ENCODE data around the gene FAM222A.

The FAM222A gene

GRCh38 chr12:109760930-109761921, 47.6 kb downstream of the FAM222A start:
- DNase-seq = no peak

DNA sequence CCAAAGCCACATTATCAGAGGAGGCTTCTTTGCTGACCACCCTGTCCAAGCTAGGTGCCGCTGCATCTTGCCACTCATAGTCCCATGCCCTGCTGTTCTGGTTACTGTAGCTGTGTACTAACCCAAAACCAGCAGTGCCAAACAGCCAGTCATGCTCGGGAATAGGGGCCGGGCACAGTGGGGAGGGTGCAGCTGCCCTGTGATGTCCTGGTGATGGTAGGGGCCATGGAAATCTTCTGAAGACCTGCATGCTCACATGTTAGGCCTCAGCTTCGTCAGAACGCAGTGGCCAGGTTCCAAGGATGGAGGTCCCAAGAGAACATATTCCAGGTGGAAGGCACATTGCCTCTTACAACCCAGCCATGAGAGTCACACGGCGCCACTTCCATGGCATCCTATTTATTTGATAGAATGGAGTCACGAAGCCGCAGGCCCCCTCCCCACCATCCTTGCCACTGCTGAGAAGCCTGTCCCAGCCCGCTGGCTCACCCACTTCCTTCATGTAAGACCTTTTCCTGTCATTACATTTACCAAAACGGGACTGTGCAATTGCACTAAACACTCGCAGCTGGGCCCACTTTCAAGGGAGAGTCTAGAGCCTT, 48.5 kb downstream of the FAM222A start:
- no peak for DNase-seq

- DNase-seq = no peak
Observed at GRCh38 chr12:109762673-109763191, 49.1 kb downstream of the FAM222A start.

DNA sequence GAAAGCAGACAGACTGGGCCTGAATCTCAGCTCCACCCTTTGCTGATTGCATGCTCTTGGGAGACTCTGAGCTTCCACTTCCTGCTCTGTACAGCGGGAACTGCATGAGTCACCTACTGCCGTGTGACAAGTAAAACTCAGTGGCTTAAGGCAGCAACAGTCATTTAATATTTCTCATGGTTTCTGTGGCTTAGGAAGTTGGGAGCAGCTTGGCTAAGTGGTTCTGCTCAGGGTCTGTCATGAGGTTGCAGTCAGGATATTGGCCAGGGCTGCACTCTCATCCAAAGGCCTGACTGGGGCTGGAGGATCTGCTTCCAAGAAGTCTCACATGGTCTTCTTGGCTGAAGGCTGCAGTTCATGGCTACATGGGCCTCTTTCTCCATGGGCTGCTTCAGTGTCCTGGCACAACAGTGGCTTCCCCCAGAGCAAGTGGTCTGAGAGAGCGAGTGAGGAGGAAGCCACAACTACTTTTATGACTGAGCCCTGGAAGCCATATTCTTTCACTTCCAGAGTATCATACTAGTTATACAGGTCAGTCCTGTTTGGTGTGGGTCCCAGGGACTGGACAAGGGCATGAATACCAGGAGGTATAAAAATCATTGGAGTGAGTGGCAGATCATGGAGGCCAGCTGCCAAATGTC, 49.7 kb downstream of the FAM222A start:
- no peak for DNase-seq

DNA sequence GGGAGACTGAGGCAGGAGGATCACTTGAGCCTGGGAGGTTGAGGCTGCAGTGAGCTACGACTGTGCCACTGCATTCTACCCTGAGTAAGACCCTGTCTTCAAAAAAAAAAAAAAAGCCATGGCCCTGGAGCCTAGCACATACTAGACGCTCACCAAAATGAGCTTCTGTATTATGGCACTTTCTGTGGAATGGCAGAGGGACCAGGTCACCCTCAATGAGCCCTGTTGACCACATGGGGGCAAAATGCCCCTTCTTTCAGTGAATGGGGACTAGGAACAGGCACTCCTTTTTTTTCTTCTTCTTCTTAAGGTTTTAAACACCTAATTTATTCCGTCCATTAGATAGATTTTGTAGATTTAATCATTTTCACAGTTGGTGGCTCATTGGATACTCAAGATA, 50.5 kb downstream of the FAM222A start:
- DNase-seq = peak; percentile 57

- no peak for DNase-seq
Observed at GRCh38 chr12:109764776-109765445, 51.3 kb downstream of the FAM222A start.

GRCh38 chr12:109765446-109765810, 51.8 kb downstream of the FAM222A start:
- no peak for DNase-seq

GRCh38 chr12:109766251-109766778, 52.7 kb downstream of the FAM222A start:
- no peak for DNase-seq

DNA sequence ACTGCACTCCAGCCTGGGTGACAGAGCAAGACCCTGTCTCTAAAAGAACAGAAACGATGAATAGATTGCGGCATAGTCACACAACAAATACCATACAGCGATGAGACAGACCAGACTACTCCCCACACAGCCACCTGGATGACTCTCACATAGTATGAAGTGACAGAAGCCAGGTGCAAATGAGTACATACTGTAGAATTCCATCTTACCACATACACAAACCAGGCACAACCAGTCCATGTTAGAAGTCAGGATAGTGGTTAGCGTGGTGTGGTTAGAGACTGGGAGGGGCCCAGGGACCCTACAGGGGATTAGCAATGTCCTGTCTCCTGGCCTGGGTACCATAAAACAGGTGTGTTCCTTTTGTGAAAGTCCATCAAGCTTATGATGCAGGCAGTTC, 53.8 kb downstream of the FAM222A start:
- no peak for DNase-seq

DNA sequence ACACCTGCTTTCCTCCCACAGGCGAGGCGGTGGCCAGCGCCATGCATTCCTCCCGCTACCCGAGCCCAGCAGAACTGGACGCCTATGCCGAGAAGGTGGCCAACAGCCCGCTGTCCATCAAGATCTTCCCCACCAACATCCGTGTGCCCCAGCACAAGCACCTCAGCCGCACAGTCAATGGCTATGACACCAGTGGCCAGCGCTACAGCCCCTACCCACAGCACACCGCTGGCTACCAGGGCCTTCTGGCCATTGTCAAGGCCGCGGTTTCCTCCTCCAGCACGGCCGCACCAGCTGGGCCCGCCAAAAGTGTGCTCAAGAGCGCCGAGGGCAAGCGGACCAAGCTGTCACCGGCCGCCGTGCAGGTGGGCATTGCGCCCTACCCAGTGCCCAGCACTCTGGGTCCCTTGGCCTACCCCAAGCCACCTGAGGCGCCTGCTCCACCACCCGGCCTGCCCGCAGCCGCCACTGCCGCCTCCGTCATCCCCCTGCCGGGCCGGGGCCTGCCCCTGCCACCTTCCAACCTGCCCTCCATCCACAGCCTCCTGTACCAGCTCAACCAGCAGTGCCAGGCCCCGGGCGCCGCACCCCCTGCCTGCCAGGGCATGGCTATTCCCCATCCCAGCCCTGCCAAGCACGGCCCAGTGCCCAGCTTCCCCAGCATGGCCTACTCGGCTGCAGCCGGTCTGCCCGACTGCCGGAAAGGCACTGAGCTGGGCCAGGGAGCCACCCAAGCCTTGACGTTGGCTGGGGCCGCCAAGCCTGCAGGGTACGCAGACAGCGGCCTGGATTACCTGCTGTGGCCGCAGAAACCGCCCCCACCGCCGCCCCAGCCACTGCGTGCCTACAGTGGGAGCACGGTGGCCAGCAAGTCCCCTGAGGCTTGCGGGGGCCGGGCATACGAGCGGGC, 54.6 kb downstream of the FAM222A start:
- DNase-seq = no peak

- no peak for DNase-seq
Observed at GRCh38 chr12:109768901-109769670, 55.5 kb downstream of the FAM222A start.

GRCh38 chr12:109770104-109770860, 56.7 kb downstream of the FAM222A start:
- DNase-seq = no peak

DNA sequence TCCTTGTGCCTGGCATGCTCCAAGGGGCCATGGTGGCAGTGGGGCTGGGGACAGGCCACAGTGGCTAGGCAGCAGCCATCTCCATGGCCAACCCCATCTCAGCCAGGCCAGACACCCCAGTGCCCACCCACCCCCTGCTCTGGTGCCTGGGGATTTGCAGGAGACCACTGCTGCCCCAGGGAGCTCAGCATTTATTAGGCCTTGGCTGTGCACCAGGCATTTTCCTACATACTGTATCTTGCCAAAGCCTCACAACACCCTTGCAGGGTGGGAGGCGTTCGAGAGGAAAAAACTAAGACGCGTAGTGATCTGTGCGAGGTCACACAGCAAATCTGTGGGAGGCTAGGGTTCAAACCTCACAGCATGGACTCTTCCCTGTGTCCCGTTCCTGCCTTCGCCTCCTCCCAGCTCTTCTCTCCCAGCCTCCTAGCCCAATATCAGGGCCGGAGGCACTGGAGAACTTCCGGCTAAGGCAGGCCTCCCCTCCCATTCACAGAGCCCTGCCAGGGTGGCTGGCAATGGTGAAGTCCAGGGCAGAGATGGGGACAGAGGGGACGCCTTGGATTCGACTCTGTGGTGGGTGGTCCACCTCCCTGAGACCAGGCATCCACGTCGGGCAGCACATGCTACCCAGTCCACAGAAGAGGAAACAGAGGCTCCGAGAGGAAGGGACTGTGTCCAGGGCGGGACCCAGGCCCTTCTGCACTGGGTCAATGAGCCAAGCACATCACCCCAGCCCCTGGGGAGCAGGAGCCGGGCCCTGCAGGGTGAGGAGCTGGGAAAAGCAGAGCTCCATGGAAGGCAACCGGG, 57.4 kb downstream of the FAM222A start:
- DNase-seq = no peak

DNA sequence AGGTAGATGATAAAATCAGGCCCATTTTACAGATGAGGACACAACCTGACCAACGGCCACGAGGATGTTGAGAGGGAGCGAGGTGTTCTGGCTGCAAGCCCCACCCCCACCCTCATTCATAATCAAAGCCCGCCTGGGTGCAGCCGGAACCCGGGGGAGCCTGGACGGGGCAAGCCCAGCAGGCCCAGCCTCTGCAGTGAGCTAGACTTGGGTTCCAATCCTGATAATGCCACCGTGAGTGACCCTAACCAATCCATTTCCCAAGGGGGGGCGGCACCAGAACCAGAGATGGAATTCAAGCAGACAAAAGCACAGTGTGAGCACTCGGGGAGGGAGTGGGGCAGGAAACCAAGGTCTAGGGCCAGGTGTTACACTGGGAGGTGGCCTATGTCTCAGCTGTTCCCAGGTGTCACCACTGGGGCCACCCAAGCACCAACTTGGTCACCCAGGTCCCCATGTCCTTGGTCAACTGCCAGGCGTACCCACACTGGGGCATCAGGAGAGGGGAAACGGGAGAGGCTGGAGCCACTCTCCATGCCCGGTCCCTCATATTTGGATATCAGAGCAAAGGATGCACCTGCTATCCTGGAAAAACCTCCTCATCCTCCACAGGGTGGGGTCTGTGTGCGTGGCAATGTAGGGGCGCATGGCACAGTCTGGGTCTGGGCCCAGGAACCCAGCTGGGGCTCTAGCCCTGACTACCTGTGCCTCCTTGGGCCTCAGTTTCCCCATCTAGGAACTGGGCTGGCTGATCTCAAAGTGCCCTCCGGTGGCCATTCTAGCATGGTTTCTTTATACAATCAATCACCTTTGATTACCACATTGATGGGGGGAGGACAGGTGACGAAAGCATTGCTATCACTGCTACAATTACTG, 58.4 kb downstream of the FAM222A start:
- DNase-seq = no peak

- no peak for DNase-seq
Observed at GRCh38 chr12:109772622-109773321, 59.1 kb downstream of the FAM222A start.

DNA sequence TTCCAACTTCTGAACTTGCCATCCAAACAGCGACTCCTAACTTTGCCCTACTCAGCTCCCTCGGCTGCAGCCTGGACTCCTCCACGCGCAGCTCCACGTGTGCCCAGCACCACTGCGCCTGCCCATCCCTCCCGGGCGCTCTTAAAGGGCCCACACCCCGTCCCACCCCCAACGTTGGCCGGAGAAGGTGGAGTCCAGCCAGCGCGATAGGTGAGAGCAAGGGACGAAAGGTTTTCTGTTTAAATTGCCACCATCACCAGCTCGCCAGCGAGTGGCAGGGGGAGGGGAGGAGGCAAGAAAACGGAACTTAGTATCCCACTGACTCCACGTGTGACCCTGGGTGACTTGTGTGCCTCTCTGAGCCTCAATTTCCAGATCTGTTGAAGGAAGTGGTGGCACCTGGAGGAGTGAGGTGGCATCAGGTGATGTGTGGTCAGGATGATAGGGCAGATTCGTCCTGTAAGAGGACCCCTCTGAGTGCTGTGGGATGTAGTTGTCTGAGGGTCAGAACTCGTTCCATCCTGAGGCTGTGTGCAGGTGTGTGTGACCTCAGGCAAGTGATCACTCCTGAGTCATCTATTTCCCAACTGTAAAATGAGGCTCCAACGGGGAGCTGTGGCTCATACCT, 59.9 kb downstream of the FAM222A start:
- DNase-seq = no peak
